Measurements from ENCODE around the gene MUC2.

GRCh38 chr11:1075341-1075911, 752 bp downstream of the MUC2 start:
- no peak for TF ChIP-seq POLR2AphosphoS5 (IDR thresholded peaks at IDR 0.05; ENCODE audit: borderline replicate concordance, low read depth, low read length)
- TF ChIP-seq EZH2 (IDR thresholded peaks at IDR 0.05) = no peak

Data from SK-N-MC (cell line).